HFFc6 (cell line): ENCODE results near the gene PELI3. TPM values are rescaled to one million over a fixed set of nuclear protein-coding genes. Genes with fewer than 3 reads are reported as not detected.
"Not testable (repeated sequence)": the region's sequence is repeated elsewhere in the genome, so short reads cannot be mapped to it uniquely, and the experiment has no call there.

ENCODE experiments used
- DNase-seq: peaks from one replicate; pipeline ENCODE4 v3.0.0-alpha.2; 2018
- H3K27ac Mint-ChIP-seq: 2 replicates; pipeline ENCODE4 v1.8.0; 2020; ENCODE audit warnings: mild to moderate bottlenecking, mixed read lengths
- H3K27me3 Mint-ChIP-seq: 2 replicates; pipeline ENCODE4 v1.8.0; 2021; ENCODE audit warnings: mild to moderate bottlenecking, moderate library complexity, mixed read lengths; ENCODE audit not compliant: insufficient read depth
- H3K36me3 Mint-ChIP-seq: 2 replicates; pipeline ENCODE4 v1.8.0; 2021; ENCODE audit warnings: low read depth, mixed read lengths
- H3K4me1 Mint-ChIP-seq: 2 replicates; pipeline ENCODE4 v1.8.0; 2020; ENCODE audit warnings: low read depth, mixed read lengths
- H3K4me3 Mint-ChIP-seq: 2 replicates; pipeline ENCODE4 v1.8.0; 2020; ENCODE audit warnings: mild to moderate bottlenecking, moderate library complexity, mixed read lengths
- H3K9me3 Mint-ChIP-seq: 2 replicates; pipeline ENCODE4 v1.8.0; 2020; ENCODE audit warnings: mild to moderate bottlenecking, mixed read lengths
- total RNA-seq, 6 experiments: library from RNA; stranded (reverse); fragmentation: NEBNext Ultra II Directional; extraction: Animal tissue kit (Norgen Biotek cat#: 25700); gene quantifications; 2 replicates in 1 of 6; 3 replicates in 5 of 6; pipeline ENCODE4 v1.2.3, GENCODE V29; 2021
- TF ChIP-seq, protein P1 (sequence below): fragments of 200-600 bp; sonication (generic); IDR thresholded peaks from 2 replicates; pipeline ENCODE4 v1.5.0; 2021; ENCODE audit warnings: antibody characterized with exemption, mild to moderate bottlenecking

The PELI3 gene
- total RNA-seq, 6 experiments from 2014 or later, result 6.7 to 8.0 (median 7.2) TPM

DNA sequence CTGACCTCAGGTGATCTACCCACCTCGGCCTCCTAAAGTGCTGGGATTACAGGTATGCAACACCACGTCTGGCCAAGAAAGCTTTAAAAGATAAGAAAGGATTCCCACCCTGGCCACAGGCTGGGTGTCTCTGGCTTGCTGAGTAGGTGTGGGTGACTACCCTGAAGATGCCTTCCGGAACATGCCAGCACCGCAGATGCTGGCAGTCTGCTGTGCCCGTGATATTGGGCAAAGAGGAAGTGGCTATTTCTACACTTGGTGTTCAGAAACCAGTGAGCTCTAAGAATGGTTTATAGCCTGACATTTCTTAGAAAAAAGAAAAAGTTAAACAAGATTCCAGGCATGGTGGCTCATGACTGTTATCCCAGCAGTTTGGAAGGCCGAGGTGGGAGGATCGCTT, 34.1 kb upstream of the PELI3 start:
- H3K4me1 Mint-ChIP-seq, result peaks cover 16% of the 10 kb centered on the region
- no peak overlapping the region for H3K4me3 Mint-ChIP-seq
- H3K36me3 Mint-ChIP-seq, result peaks cover 20% of the 10 kb centered on the region; the same call in 1 of the 2 replicates
- no peak overlapping the region for H3K27ac Mint-ChIP-seq
- TF ChIP-seq, protein P1, sequence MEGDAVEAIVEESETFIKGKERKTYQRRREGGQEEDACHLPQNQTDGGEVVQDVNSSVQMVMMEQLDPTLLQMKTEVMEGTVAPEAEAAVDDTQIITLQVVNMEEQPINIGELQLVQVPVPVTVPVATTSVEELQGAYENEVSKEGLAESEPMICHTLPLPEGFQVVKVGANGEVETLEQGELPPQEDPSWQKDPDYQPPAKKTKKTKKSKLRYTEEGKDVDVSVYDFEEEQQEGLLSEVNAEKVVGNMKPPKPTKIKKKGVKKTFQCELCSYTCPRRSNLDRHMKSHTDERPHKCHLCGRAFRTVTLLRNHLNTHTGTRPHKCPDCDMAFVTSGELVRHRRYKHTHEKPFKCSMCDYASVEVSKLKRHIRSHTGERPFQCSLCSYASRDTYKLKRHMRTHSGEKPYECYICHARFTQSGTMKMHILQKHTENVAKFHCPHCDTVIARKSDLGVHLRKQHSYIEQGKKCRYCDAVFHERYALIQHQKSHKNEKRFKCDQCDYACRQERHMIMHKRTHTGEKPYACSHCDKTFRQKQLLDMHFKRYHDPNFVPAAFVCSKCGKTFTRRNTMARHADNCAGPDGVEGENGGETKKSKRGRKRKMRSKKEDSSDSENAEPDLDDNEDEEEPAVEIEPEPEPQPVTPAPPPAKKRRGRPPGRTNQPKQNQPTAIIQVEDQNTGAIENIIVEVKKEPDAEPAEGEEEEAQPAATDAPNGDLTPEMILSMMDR, result no peak
- no peaks in the 10 kb centered on the region; the same call in 1 of the 2 replicates for H3K27me3 Mint-ChIP-seq
- no peaks in the 10 kb centered on the region for H3K9me3 Mint-ChIP-seq
- no peak for DNase-seq

DNA sequence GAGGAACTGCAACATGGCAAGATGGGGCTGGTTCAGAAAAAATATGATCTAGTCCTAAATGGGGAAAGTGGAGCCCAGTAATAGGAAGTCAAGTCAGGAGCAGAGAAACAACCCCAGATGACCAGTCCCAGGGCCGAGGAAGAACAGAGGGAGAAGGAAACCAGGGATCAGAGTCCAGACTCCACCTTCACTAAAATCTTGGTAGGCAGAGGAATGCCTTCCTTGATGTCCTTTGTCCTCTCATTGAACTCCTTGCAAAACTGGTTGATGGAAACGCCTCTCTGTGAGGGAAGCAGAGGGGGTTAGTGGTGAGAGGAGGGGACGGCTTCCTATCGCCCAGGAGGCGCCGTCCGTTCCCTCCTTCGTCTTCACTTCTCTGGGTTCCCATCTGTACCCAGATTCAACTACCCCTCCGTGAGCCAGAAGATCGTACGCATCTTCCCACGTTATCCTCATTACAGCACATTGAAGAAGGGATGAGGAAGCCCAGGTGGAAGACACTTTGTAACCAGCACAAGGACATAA, 28.7 kb upstream of the PELI3 start:
- peaks cover under 1% of the 10 kb centered on the region; the same call in 1 of the 2 replicates for H3K9me3 Mint-ChIP-seq
- peaks cover 21% of the 10 kb centered on the region for H3K4me1 Mint-ChIP-seq
- H3K36me3 Mint-ChIP-seq, result peaks cover 19% of the 10 kb centered on the region; the same call in 1 of the 2 replicates
- peak overlapping the region; percentile 94 for H3K4me3 Mint-ChIP-seq
- peaks cover 4% of the 10 kb centered on the region; the same call in 1 of the 2 replicates for H3K27me3 Mint-ChIP-seq
- DNase-seq, result no peak
- H3K27ac Mint-ChIP-seq, result peak overlapping the region; percentile 97
- TF ChIP-seq, protein P1, result no peak

DNA sequence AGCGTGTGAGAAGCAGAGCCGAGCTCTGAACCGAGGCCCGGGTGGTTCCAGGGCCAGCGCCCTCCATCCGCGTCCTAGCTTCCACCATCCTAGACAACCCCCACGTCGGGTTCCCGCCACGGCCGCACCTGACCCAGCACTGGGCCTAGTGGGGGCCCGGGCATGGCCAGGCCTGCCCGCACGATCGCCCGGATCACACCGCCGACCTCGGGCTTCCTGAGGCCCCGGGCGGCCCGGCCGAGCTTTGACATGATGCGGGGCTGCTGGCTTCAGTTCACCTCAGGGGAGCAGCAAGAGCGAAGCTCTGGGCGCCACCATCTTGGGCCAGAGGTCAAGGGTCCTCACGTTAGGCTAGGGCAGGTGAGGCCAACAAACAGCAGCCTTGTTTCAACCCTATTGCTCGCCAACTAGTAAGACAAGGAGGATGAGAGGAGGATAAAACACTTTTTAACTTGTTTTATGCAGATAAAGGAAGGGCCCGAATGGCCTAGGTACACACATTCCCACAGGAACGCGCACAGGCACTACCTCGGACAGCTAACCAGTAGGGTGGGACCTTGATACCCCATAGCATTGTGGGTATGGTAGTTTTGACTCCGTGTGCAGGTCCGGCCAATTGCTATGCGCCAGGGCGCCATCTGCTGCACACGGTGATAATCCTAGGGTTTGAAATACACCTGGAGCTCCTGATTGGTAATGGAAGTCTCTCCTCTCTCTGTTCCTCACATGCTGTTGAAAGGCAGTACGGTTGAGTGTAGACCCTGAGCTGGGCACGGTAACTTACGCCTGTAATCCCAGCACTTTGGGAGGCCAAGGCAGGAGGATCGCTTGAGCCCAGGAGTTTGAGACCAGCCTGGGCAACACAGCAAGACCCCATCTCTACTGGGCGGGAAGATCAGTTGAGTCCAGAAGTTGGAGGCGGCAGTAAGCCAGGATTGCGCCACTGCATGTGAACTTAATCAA, 27.9 kb upstream of the PELI3 start, which contains the start of gene MRPL11:
TSS of gene MRPL11 (minus strand) at position 345 of the 963 bp plus-strand sequence. CDS start at position 251, 94 bp downstream.
- H3K9me3 Mint-ChIP-seq, result peaks cover 6% of the 10 kb centered on the region; the same call in 1 of the 2 replicates
- DNase-seq, result peak; percentile 89
- TF ChIP-seq, protein P1, result peak; percentile 77
- H3K36me3 Mint-ChIP-seq, result peaks cover 22% of the 10 kb centered on the region; the same call in 1 of the 2 replicates
- peaks cover 4% of the 10 kb centered on the region; the same call in 1 of the 2 replicates for H3K27me3 Mint-ChIP-seq
- peak within 1 kb of the TSS; percentile 94 for H3K4me3 Mint-ChIP-seq
- H3K4me1 Mint-ChIP-seq, result peaks cover 29% of the 10 kb centered on the region
- peak within 1 kb of the TSS; percentile 97 for H3K27ac Mint-ChIP-seq

DNA sequence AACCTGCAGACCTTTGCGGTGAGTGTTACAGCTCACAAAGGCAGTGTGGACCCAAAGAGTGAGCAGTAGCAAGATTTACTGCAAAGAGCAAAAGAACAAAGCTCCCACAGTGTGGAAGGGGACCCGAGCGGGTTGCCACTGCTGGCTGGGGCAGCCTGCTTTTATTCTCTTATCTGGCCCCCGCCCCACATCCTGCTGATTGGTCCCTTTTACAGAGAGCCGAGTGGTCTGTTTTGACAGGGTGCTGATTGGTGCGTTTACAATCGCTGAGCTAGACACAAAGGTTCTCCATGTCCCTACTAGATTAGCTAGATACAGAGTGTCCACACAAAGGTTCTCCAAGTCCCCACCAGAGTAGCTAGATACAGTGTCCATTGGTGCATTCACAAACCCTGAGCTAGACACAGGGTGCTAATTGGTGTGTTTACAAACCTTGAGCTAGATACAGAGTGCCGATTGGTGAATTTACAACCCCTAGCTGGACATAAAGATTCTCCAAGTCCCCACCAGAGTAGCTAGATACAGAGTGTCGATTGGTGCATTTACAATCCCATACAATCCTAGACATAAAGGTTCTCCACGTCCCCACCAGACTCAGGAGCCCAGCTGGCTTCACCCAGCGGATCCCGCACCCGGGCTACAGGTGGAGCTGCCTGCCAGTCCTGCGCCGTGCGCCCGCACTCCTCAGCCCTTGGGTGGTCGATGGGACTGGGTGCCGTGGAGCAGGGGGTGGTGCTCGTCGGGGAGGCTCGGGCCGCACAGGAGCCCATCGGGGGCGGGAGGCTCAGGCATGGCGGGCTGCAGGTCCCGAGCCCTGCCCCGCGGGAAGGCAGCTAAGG, 26.4 kb upstream of the PELI3 start:
- H3K36me3 Mint-ChIP-seq, result peaks cover 19% of the 10 kb centered on the region; the same call in 1 of the 2 replicates

DNA sequence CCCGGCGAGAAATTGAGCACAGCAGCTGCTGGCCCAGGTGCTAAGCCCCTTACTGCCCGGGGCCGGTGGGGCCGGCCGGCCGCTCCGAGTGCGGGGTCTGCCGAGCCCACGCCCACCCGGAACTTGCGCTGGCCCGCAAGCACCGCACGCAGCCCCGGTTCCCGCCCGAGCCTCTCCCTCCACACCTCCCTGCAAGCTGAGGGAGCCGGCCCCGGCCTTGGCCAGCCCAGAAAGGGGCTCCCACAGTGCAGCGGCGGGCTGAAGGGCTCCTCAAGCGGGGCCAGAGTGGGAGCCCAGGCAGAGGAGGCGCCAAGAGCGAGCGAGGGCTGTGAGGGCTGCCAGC, 25.8 kb upstream of the PELI3 start:
- Mint-ChIP-seq H3K36me3 (peaks cover 14% of the 10 kb centered on the region; the same call in 1 of the 2 replicates), H3K4me1 (peaks cover 40% of the 10 kb centered on the region), H3K27me3 (peaks cover 11% of the 10 kb centered on the region)
- H3K9me3 Mint-ChIP-seq, DNase-seq, H3K4me3 Mint-ChIP-seq, H3K27ac Mint-ChIP-seq: not testable (repeated sequence)

More for the DNA sequence above, 26.4 kb upstream of the PELI3 start:
- H3K4me1 Mint-ChIP-seq, result peaks cover 40% of the 10 kb centered on the region
- not testable (repeated sequence) for H3K4me3 Mint-ChIP-seq, DNase-seq, H3K27ac Mint-ChIP-seq, H3K9me3 Mint-ChIP-seq, H3K27me3 Mint-ChIP-seq

DNA sequence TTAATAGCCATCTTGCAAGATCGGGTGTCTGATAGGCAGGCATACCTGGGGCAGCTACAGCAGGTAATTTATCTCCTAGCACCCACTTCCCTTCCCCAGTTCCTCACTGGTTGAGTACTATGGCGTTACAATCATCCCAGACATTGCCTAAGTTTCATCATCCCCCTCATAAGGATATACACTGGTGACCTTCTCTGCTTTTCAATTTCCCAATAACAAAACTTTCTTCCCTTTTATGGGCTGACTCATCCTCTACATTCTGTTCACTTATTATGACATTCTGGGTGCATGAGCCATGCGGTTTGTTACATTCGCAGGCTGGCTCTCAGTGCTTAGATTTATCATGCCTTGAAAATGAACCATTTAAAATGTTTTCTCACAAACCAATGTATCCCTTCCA, 23.1 kb upstream of the PELI3 start:
- Mint-ChIP-seq H3K4me3 (peak overlapping the region; percentile 40; the same call in 1 of the 2 replicates), H3K9me3 (peaks cover 6% of the 10 kb centered on the region; the same call in 1 of the 2 replicates), H3K4me1 (peaks cover 25% of the 10 kb centered on the region), H3K36me3 (peaks cover 7% of the 10 kb centered on the region; the same call in 1 of the 2 replicates), H3K27ac (peak overlapping the region; percentile 83), H3K27me3 (peaks cover 34% of the 10 kb centered on the region)
- TF ChIP-seq, protein P1, result no peak
- DNase-seq, result peak; percentile 96
